BLaER1 treated with 17β-estradiol and CSF1 and Interleukin-3, amounts not matched to agents 10 nM and 100 nM (cell line): ENCODE data around the gene FAM32A.
A peak's percentile ranks its signal among the peaks of the same experiment; 100 is the strongest.

Experiments used
- H3K27ac ChIP-seq, 11 experiments: shearing (Covaris generic); formaldehyde crosslinking; 2 replicates each; pipeline ENCODE4 v1.8.1; 2022
- H3K27me3 ChIP-seq, 11 experiments: shearing (Covaris generic); formaldehyde crosslinking; 2 replicates each; pipeline ENCODE4 v1.8.1; 2022
- H3K36me3 ChIP-seq, 11 experiments: shearing (Covaris generic); formaldehyde crosslinking; 2 replicates each; pipeline ENCODE4 v1.8.1; 2022
- H3K4me1 ChIP-seq, 10 experiments: shearing (Covaris generic); formaldehyde crosslinking; 2 replicates each; pipeline ENCODE4 v1.8.1; 2022
- H3K4me2 ChIP-seq, 11 experiments: shearing (Covaris generic); formaldehyde crosslinking; 2 replicates each; pipeline ENCODE4 v1.8.1; 2022
- H3K4me3 ChIP-seq, 10 experiments: shearing (Covaris generic); formaldehyde crosslinking; 2 replicates each; pipeline ENCODE4 v1.8.1; 2022
- H3K9ac ChIP-seq, 11 experiments: shearing (Covaris generic); formaldehyde crosslinking; 2 replicates each; pipeline ENCODE4 v1.8.1; 2022
- H3K9me3 ChIP-seq, 11 experiments: shearing (Covaris generic); formaldehyde crosslinking; replicated peaks in 1 of 11; 2 replicates each; pipeline ENCODE4 v1.8.1; 2022
- H4K20me1 ChIP-seq, 11 experiments: shearing (Covaris generic); formaldehyde crosslinking; 2 replicates each; pipeline ENCODE4 v1.8.1; 2022
- Cebpa-rat ChIP-seq, 11 experiments: shearing (Covaris generic); IDR thresholded peaks; 2 replicates each; pipeline ENCODE4 v1.8.1; 2022

Gene FAM32A

GRCh38 chr19:16143399-16144215 lies 41.6 kb upstream of the FAM32A start, which contains the start of gene HSH2D:
Gene HSH2D, plus strand, starts transcription at chr19:16143685. Its CDS starts 5,066 bp downstream, at chr19:16148751.
- TF ChIP-seq Cebpa-rat (IDR thresholded peaks at IDR 0.05) = no peak
- peaks cover 0 to 19% (median 0%) of the 10 kb centered on the region in 11 experiments; a peak in 6 of 22 replicates for H3K36me3 ChIP-seq
- peak within 1 kb of the TSS; percentile 64 to 79 (median 73); a peak in 21 of 22 replicates for H3K9ac ChIP-seq
- H3K9me3 ChIP-seq = peaks cover 0 to 12% (median 0%) of the 10 kb centered on the region in 11 experiments; a peak in 7 of 22 replicates
- H3K4me3 ChIP-seq = peak within 1 kb of the TSS; percentile 20 to 68 (median 53); a peak in 18 of 20 replicates
- H4K20me1 ChIP-seq = no peaks in the 10 kb centered on the region
- H3K27me3 ChIP-seq = no peaks in the 10 kb centered on the region
- peak within 1 kb of the TSS; percentile 69 to 94 (median 83) for H3K4me2 ChIP-seq
- H3K27ac ChIP-seq = peak within 1 kb of the TSS; percentile 80 to 95 (median 89)
- H3K4me1 ChIP-seq = peaks cover 84 to 100% (median 99%) of the 10 kb centered on the region in 10 experiments

GRCh38 chr19:16144216-16144581 lies 41.0 kb upstream of the FAM32A start:
- H3K4me3 ChIP-seq = peak overlapping the region in 9 of 10 experiments; percentile 27 to 68 (median 53); a peak in 15 of 20 replicates

GRCh38 chr19:16146112-16146511 lies 39.1 kb upstream of the FAM32A start:
- Histone ChIP-seq H3K36me3 (peaks cover 0 to 40% (median 0%) of the 10 kb centered on the region in 11 experiments; a peak in 7 of 22 replicates), H3K4me2 (peak overlapping the region; percentile 58 to 90 (median 83)), H3K27ac (peak overlapping the region in 9 of 11 experiments; percentile 29 to 95 (median 90); a peak in 14 of 22 replicates), H3K27me3 (no peaks in the 10 kb centered on the region), H4K20me1 (no peaks in the 10 kb centered on the region), H3K9me3 (peaks cover 0 to 12% (median 0%) of the 10 kb centered on the region in 11 experiments; a peak in 7 of 22 replicates), H3K9ac (peak overlapping the region in 6 of 11 experiments; percentile 6 to 79 (median 54); a peak in 7 of 22 replicates), H3K4me3 (peak overlapping the region in 5 of 10 experiments; percentile 20 to 68 (median 58); a peak in 6 of 20 replicates), H3K4me1 (peaks cover 89 to 100% (median 99%) of the 10 kb centered on the region in 10 experiments)
- TF ChIP-seq Cebpa-rat (IDR thresholded peaks at IDR 0.05) = no peak

More at GRCh38 chr19:16144216-16144581, 41.0 kb upstream of the FAM32A start:
- no peaks in the 10 kb centered on the region for H4K20me1 ChIP-seq
- peak overlapping the region; percentile 69 to 94 (median 83) for H3K4me2 ChIP-seq
- TF ChIP-seq Cebpa-rat (IDR thresholded peaks at IDR 0.05) = no peak
- no peaks in the 10 kb centered on the region for H3K27me3 ChIP-seq
- peak overlapping the region; percentile 60 to 79 (median 69); a peak in 20 of 22 replicates for H3K9ac ChIP-seq
- peak overlapping the region; percentile 80 to 95 (median 89); a peak in 20 of 22 replicates for H3K27ac ChIP-seq
- peaks cover 0 to 12% (median 0%) of the 10 kb centered on the region in 11 experiments; a peak in 7 of 22 replicates for H3K9me3 ChIP-seq
- peaks cover 0 to 25% (median 0%) of the 10 kb centered on the region in 11 experiments; a peak in 6 of 22 replicates for H3K36me3 ChIP-seq
- peaks cover 89 to 100% (median 99%) of the 10 kb centered on the region in 10 experiments for H3K4me1 ChIP-seq

GRCh38 chr19:16148443-16149229 lies 36.6 kb upstream of the FAM32A start:
- Histone ChIP-seq H3K9ac (peak overlapping the region; percentile 74 to 82 (median 79); a peak in 21 of 22 replicates), H4K20me1 (no peaks in the 10 kb centered on the region), H3K36me3 (peaks cover 0 to 65% (median 16%) of the 10 kb centered on the region in 11 experiments; a peak in 18 of 22 replicates), H3K27ac (peak overlapping the region; percentile 86 to 95 (median 90)), H3K9me3 (peaks cover 0 to 11% (median 0%) of the 10 kb centered on the region in 11 experiments; a peak in 5 of 22 replicates), H3K4me3 (peak overlapping the region in 4 of 10 experiments; percentile 9 to 45 (median 36); a peak in 8 of 20 replicates), H3K4me2 (peak overlapping the region; percentile 69 to 90 (median 83)), H3K4me1 (peaks cover 72 to 100% (median 92%) of the 10 kb centered on the region in 10 experiments), H3K27me3 (no peaks in the 10 kb centered on the region)
- no peak for TF ChIP-seq Cebpa-rat (IDR thresholded peaks at IDR 0.05)

GRCh38 chr19:16153582-16154336 lies 31.5 kb upstream of the FAM32A start:
- H3K27me3 ChIP-seq = no peaks in the 10 kb centered on the region
- no peak for TF ChIP-seq Cebpa-rat (IDR thresholded peaks at IDR 0.05)
- H3K4me3 ChIP-seq = no peak overlapping the region
- no peak overlapping the region for H3K9ac ChIP-seq
- H3K9me3 ChIP-seq = peaks cover 0 to 17% (median 0%) of the 10 kb centered on the region in 11 experiments; a peak in 5 of 22 replicates
- H3K4me1 ChIP-seq = peaks cover 56 to 100% (median 91%) of the 10 kb centered on the region in 10 experiments
- H3K36me3 ChIP-seq = peaks cover 0 to 96% (median 54%) of the 10 kb centered on the region in 11 experiments; a peak in 18 of 22 replicates
- peak overlapping the region in 3 of 11 experiments; percentile 36 to 95 (median 94); a peak in 4 of 22 replicates for H3K27ac ChIP-seq
- H3K4me2 ChIP-seq = peak overlapping the region in 3 of 11 experiments; percentile 33 to 67 (median 57); a peak in 6 of 22 replicates
- H4K20me1 ChIP-seq = no peaks in the 10 kb centered on the region

GRCh38 chr19:16154557-16154956 lies 30.7 kb upstream of the FAM32A start:
- no peak for TF ChIP-seq Cebpa-rat (IDR thresholded peaks at IDR 0.05)
- peaks cover 0 to 88% (median 53%) of the 10 kb centered on the region in 11 experiments; a peak in 18 of 22 replicates for H3K36me3 ChIP-seq
- H3K27ac ChIP-seq = peak overlapping the region in 5 of 11 experiments; percentile 0 to 49 (median 29); a peak in 6 of 22 replicates
- peak overlapping the region in 3 of 11 experiments; percentile 7 to 30 (median 23); a peak in 4 of 22 replicates for H3K9ac ChIP-seq
- H3K4me1 ChIP-seq = peaks cover 48 to 100% (median 91%) of the 10 kb centered on the region in 10 experiments
- H3K9me3 ChIP-seq = peaks cover 0 to 17% (median 0%) of the 10 kb centered on the region in 11 experiments; a peak in 5 of 22 replicates
- H3K27me3 ChIP-seq = no peaks in the 10 kb centered on the region
- no peak overlapping the region for H3K4me3 ChIP-seq
- H3K4me2 ChIP-seq = peak overlapping the region in 4 of 11 experiments; percentile 57 to 72 (median 66); a peak in 7 of 22 replicates
- H4K20me1 ChIP-seq = no peaks in the 10 kb centered on the region

GRCh38 chr19:16155128-16155527 lies 30.1 kb upstream of the FAM32A start:
- Histone ChIP-seq H3K9me3 (peaks cover 0 to 17% (median 0%) of the 10 kb centered on the region in 11 experiments; a peak in 5 of 22 replicates), H3K36me3 (peaks cover 0 to 86% (median 53%) of the 10 kb centered on the region in 11 experiments; a peak in 18 of 22 replicates), H3K4me1 (peaks cover 42 to 100% (median 91%) of the 10 kb centered on the region in 10 experiments), H3K27ac (peak overlapping the region in 5 of 11 experiments; percentile 11 to 49 (median 29); a peak in 4 of 22 replicates), H3K27me3 (no peaks in the 10 kb centered on the region), H3K4me2 (peak overlapping the region in 6 of 11 experiments; percentile 57 to 78 (median 66); a peak in 11 of 22 replicates), H3K9ac (peak overlapping the region in 1 of 11 experiments; percentile 23; a peak in 2 of 22 replicates), H3K4me3 (no peak overlapping the region), H4K20me1 (no peaks in the 10 kb centered on the region)
- TF ChIP-seq Cebpa-rat (IDR thresholded peaks at IDR 0.05) = no peak
